Effector memory CD4-positive, alpha-beta T cell (primary cell): ENCODE results near the gene LARGE2.
"Not testable (repeated sequence)": the region's sequence is repeated elsewhere in the genome, so short reads cannot be mapped to it uniquely, and the experiment has no call there.

Source experiments
- DNase-seq, 3 donors: peaks; one replicate each; pipeline ENCODE4 v3.0.0-alpha.2; 2020
- H3K27ac ChIP-seq: 2 replicates; pipeline ENCODE4 v1.7.0; 2013; ENCODE audit warnings: mild to moderate bottlenecking, low read length, moderate library complexity; ENCODE audit not compliant: insufficient read depth, poor library complexity, severe bottlenecking
- H3K27me3 ChIP-seq: replicated peaks from 2 replicates; pipeline ENCODE4 v1.7.0; 2013; ENCODE audit warnings: mild to moderate bottlenecking, low read length; ENCODE audit not compliant: insufficient read depth, control insufficient read depth, poor library complexity, severe bottlenecking
- H3K36me3 ChIP-seq: 2 replicates; pipeline ENCODE4 v1.7.0; 2013; ENCODE audit warnings: mild to moderate bottlenecking, low read length, moderate library complexity; ENCODE audit not compliant: control insufficient read depth, insufficient read depth
- H3K4me1 ChIP-seq: 2 replicates; pipeline ENCODE4 v1.7.0; 2013; ENCODE audit warnings: low read length, mild to moderate bottlenecking; ENCODE audit not compliant: control insufficient read depth, insufficient read depth, poor library complexity, severe bottlenecking
- H3K4me3 ChIP-seq: 2 replicates; pipeline ENCODE4 v1.7.0; 2013; ENCODE audit warnings: low read length, low read depth, mild to moderate bottlenecking; ENCODE audit not compliant: insufficient read depth, poor library complexity, severe bottlenecking
- H3K9me3 ChIP-seq: 2 replicates; pipeline ENCODE4 v1.7.0; 2013; ENCODE audit warnings: mild to moderate bottlenecking, low read length, moderate library complexity; ENCODE audit not compliant: control insufficient read depth

The LARGE2 gene

GRCh38 chr11:45896422-45896984 lies 26.0 kb upstream of the LARGE2 start:
- H3K27me3 ChIP-seq, result peaks cover 25% of the 10 kb centered on the region
- no peaks in the 10 kb centered on the region for H3K36me3 ChIP-seq

GRCh38 chr11:45897556-45897955 lies 24.9 kb upstream of the LARGE2 start:
- Histone ChIP-seq H3K4me1 (peaks cover 18% of the 10 kb centered on the region), H3K27me3 (peaks cover 25% of the 10 kb centered on the region), H3K4me3 (no peak overlapping the region), H3K27ac (no peak overlapping the region), H3K9me3 (no peaks in the 10 kb centered on the region), H3K36me3 (no peaks in the 10 kb centered on the region)
- no peak for DNase-seq

More at GRCh38 chr11:45896422-45896984, 26.0 kb upstream of the LARGE2 start:
- DNase-seq, result no peak
- Histone ChIP-seq H3K4me1 (peaks cover 18% of the 10 kb centered on the region), H3K27ac (no peak overlapping the region), H3K9me3 (no peaks in the 10 kb centered on the region), H3K4me3 (no peak overlapping the region)

DNA sequence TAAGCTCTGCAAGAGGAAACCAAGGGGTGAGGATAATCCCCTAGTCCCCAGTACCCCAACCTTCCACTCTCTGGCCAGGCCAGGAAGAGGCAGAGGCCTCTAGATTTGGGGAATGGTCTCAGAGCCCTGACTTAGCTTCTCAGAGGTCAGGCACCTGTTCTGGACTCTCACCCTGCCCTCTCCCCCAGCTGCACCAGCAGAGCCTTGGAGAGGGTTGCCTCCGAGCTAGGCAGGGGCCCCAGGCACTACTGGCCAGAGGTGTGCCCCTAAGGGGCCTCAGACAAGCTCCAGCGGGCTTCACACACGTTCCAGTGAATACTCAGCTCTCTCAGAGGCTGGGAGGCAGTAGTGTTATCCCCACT lies 23.4 kb upstream of the LARGE2 start:
- H3K27me3 ChIP-seq, result peaks cover 25% of the 10 kb centered on the region
- no peaks in the 10 kb centered on the region for H3K36me3 ChIP-seq
- H3K9me3 ChIP-seq, result no peaks in the 10 kb centered on the region
- H3K27ac ChIP-seq, result no peak overlapping the region
- DNase-seq, result no peak
- H3K4me3 ChIP-seq, result no peak overlapping the region
- H3K4me1 ChIP-seq, result peaks cover 18% of the 10 kb centered on the region

DNA sequence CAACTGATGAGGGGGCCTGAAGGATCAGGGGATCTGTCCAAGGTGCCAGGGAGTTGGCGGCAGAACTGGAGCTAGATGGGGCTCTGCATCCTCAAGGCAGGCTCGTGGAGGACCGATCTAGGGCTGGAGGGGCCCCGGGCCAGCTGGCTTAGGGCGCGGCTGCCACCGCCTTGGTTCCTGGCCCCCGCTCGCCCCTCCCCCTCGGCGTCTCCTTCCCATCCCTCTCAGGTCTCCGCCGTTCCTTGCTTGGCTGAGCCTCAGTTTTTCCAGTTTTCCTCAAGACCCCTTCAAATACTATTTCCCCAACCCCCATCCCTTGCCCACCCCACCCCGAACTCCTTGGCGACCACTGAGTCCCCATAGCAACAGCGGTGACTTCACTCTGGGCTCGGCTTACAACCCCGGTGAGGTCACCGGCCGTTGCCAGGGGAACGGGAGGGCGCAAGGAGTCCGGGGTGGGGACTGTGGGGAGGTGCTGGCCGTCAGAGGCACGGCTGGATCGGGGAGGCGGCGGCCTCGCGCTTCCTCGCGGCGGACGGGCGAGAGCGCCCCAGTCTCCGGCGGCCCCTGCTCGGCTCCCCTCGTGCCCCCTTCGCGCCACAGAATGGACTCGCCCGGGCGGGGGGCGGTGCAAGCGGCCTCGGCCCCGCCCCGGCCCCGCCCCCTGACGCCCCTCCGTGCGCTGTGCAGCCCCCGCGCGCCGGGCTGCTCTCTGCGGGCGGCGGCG lies 22.8 kb upstream of the LARGE2 start:
- H3K9me3 ChIP-seq, result no peaks in the 10 kb centered on the region
- peak overlapping the region; percentile 50 for H3K4me3 ChIP-seq
- no peaks in the 10 kb centered on the region for H3K36me3 ChIP-seq
- H3K27me3 ChIP-seq, result peaks cover 25% of the 10 kb centered on the region
- DNase-seq, result peak; percentile 32 to 54 (median 43)
- no peak overlapping the region for H3K27ac ChIP-seq
- H3K4me1 ChIP-seq, result peaks cover 18% of the 10 kb centered on the region

DNA sequence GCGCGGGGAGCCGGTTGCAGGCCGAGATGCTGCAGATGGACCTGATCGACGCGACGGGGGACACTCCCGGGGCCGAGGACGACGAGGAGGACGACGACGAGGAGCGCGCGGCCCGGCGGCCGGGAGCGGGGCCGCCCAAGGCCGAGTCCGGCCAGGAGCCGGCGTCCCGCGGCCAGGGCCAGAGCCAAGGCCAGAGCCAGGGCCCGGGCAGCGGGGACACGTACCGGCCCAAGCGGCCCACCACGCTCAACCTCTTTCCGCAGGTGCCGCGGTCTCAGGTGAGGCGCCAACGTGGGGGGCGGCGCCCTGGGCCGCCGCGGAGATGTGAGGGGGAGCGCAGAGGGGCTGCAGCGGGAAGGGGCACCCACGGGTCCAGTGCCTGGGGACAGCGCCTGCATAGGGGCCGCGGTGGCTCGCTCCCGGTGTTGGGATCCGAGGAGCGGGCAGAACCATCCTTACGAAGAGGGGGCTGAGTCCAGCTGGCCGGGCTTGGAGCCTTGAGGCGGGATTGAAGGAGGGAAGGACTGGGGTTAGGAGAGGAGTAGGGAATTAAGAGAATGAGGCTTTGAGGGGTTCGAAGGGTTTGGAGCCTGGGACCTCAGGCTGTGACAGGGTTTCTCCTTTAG lies 22.2 kb upstream of the LARGE2 start:
- Histone ChIP-seq H3K4me1 (peaks cover 18% of the 10 kb centered on the region), H3K27me3 (peaks cover 25% of the 10 kb centered on the region)
- not testable (repeated sequence) for H3K9me3 ChIP-seq, H3K36me3 ChIP-seq, H3K4me3 ChIP-seq, DNase-seq, H3K27ac ChIP-seq

DNA sequence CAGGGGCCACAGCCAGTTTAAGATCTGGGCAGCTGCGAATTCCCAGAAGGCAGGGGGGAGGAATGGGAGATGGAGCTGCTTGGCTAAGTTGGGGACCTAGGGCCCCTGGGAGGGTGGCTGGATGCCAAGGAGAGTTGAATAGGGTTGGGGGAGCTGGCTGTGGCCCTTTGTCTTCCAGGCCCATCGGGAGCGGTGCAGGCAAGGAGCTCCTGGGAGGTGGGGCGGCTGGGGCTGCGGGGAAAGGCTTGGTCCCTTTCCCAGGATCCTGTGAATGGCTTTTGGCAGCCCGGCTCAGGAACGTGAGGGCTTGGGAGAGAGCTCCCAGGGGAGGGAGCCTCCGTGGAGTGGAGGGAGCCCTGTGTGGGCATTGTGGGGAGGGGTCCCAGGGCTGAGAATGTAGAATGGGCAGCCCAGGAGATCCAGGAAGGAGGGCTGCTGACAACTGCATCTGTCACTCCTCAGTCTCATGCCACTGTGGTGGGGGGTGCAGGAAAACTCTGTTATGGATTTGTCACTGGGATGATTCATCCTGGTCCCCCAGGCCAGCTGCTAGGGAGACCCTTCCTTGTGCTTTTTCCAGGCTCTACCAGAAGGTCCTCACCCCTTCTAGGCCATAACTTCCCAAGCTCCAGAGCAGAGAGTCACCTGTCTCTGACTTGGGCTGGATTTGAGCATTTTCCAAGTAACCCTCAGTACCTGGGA lies 21.4 kb upstream of the LARGE2 start:
- no peak for DNase-seq
- Histone ChIP-seq H3K36me3 (no peaks in the 10 kb centered on the region), H3K27me3 (peaks cover 25% of the 10 kb centered on the region), H3K4me3 (no peak overlapping the region), H3K27ac (no peak overlapping the region), H3K4me1 (peaks cover 18% of the 10 kb centered on the region), H3K9me3 (no peaks in the 10 kb centered on the region)

GRCh38 chr11:45901626-45902025 lies 20.8 kb upstream of the LARGE2 start:
- Histone ChIP-seq H3K36me3 (no peaks in the 10 kb centered on the region), H3K27ac (no peak overlapping the region), H3K4me3 (no peak overlapping the region), H3K9me3 (no peaks in the 10 kb centered on the region), H3K4me1 (peaks cover 18% of the 10 kb centered on the region), H3K27me3 (peaks cover 25% of the 10 kb centered on the region)
- DNase-seq, result no peak

- peaks cover 18% of the 10 kb centered on the region for H3K4me1 ChIP-seq
- no peak overlapping the region for H3K4me3 ChIP-seq
- no peak for DNase-seq
- H3K27me3 ChIP-seq, result peaks cover 19% of the 10 kb centered on the region
- no peaks in the 10 kb centered on the region for H3K9me3 ChIP-seq
- no peak overlapping the region for H3K27ac ChIP-seq
- no peaks in the 10 kb centered on the region for H3K36me3 ChIP-seq
These were observed 19.7 kb upstream of the LARGE2 start for GRCh38 chr11:45902452-45903380.

GRCh38 chr11:45904309-45904915 lies 18.0 kb upstream of the LARGE2 start:
- peaks cover 5% of the 10 kb centered on the region for H3K36me3 ChIP-seq
- H3K27me3 ChIP-seq, result peaks cover 10% of the 10 kb centered on the region
- no peak overlapping the region for H3K27ac ChIP-seq
- no peak overlapping the region for H3K4me3 ChIP-seq
- DNase-seq, result no peak
- H3K9me3 ChIP-seq, result no peaks in the 10 kb centered on the region
- peaks cover 9% of the 10 kb centered on the region for H3K4me1 ChIP-seq
